ENCODE data around the gene WRAP53. TPM values are rescaled to one million over a fixed set of nuclear protein-coding genes. Genes with fewer than 3 reads are reported as not detected.

Gene WRAP53
- polyA plus RNA-seq, 3 donors = 6.3 to 9.8 (median 9.1) TPM

GRCh38 chr17:7673239-7673638, 15.0 kb upstream of the WRAP53 start:
- no CpG with 5 or more reads among the region's 2 CpGs for WGBS (ENCODE audit: insufficient coverage)
- Histone ChIP-seq H3K9me3 (replicated peaks in 1 of 2; ENCODE audit: control insufficient read depth in 1 of 2, insufficient read depth in 1 of 2, low read length in 2 of 2) (peaks cover 10 to 16% of the 10 kb centered on the region in 2 donors), H2AFZ (ENCODE audit: insufficient read depth, low read depth, low read length, poor library complexity, severe bottlenecking) (no peak overlapping the region), H4K20me1 (ENCODE audit: insufficient read depth, low read length) (peaks cover 21% of the 10 kb centered on the region), H3K4me3 (replicated peaks in 1 of 3; ENCODE audit: low read depth in 2 of 3, low read length in 3 of 3) (no peak overlapping the region), H3K27ac (ENCODE audit: low read depth in 1 of 2, low read length in 2 of 2) (no peak overlapping the region), H3K27me3 (ENCODE audit: control insufficient read depth in 2 of 2, insufficient read depth in 2 of 2, low read length in 2 of 2) (no peaks in the 10 kb centered on the region), H3K9ac (ENCODE audit: insufficient read depth, low read length, poor library complexity, severe bottlenecking) (no peak overlapping the region), H3K4me1 (ENCODE audit: control insufficient read depth in 1 of 2, insufficient read depth in 2 of 2, low read length in 2 of 2) (no peaks in the 10 kb centered on the region), H3K36me3 (replicated peaks in 1 of 2; ENCODE audit: control insufficient read depth in 1 of 2, insufficient read depth in 2 of 2, low read length in 2 of 2) (peaks cover 69 to 84% of the 10 kb centered on the region in 2 donors), H3K79me2 (ENCODE audit: insufficient read depth, low read length) (no peaks in the 10 kb centered on the region), H3K4me2 (replicated peaks; ENCODE audit: extremely low read depth, low read length, poor library complexity, severe bottlenecking) (no peak overlapping the region)
- peak; percentile 21 to 40 (median 33) for DNase-seq
- Mint-ChIP-seq H3K4me1 (no peaks in the 10 kb centered on the region), H3K27me3 (ENCODE audit: low read depth in 3 of 3) (peaks cover 0 to 3% (median 0%) of the 10 kb centered on the region in 3 donors), H3K4me3 (no peak overlapping the region), H3K36me3 (peaks cover 72 to 89% of the 10 kb centered on the region in 2 donors), H3K27ac (peak overlapping the region in 1 of 7 donors; percentile 59), H3K9me3 (peaks cover 9 to 23% (median 14%) of the 10 kb centered on the region in 7 donors)
- TF ChIP-seq CTCF (IDR thresholded peaks at IDR 0.05) = peak; percentile 56
- intact Hi-C loops (cut with micrococcal nuclease) = no loop called here

- no peak overlapping the region for H3K9ac ChIP-seq (ENCODE audit: insufficient read depth, low read length, poor library complexity, severe bottlenecking)
- peaks cover 28% of the 10 kb centered on the region for H4K20me1 ChIP-seq (ENCODE audit: insufficient read depth, low read length)
- H3K4me1 Mint-ChIP-seq = no peaks in the 10 kb centered on the region
- peaks cover 7% of the 10 kb centered on the region for H3K79me2 ChIP-seq (ENCODE audit: insufficient read depth, low read length)
- H3K36me3 ChIP-seq (replicated peaks in 1 of 2; ENCODE audit: control insufficient read depth in 1 of 2, insufficient read depth in 2 of 2, low read length in 2 of 2) = peaks cover 52 to 67% of the 10 kb centered on the region in 2 donors
- no peak for TF ChIP-seq CTCF (IDR thresholded peaks at IDR 0.05)
- H3K9me3 Mint-ChIP-seq = peaks cover 9 to 23% (median 14%) of the 10 kb centered on the region in 7 donors
- WGBS (ENCODE audit: insufficient coverage) = over 99% methylated on average over 12 of the region's 14 CpGs
- no peak overlapping the region for H3K27ac ChIP-seq (ENCODE audit: low read depth in 1 of 2, low read length in 2 of 2)
- peaks cover 57 to 75% of the 10 kb centered on the region in 2 donors for H3K36me3 Mint-ChIP-seq
- no peak for DNase-seq
- peak overlapping the region in 1 of 7 donors; percentile 15 for H3K27ac Mint-ChIP-seq
- peaks cover 10 to 16% of the 10 kb centered on the region in 2 donors for H3K9me3 ChIP-seq (replicated peaks in 1 of 2; ENCODE audit: control insufficient read depth in 1 of 2, insufficient read depth in 1 of 2, low read length in 2 of 2)
- no peaks in the 10 kb centered on the region for H3K27me3 ChIP-seq (ENCODE audit: control insufficient read depth in 2 of 2, insufficient read depth in 2 of 2, low read length in 2 of 2)
- H2AFZ ChIP-seq (ENCODE audit: insufficient read depth, low read depth, low read length, poor library complexity, severe bottlenecking) = no peak overlapping the region
- no peak overlapping the region for H3K4me2 ChIP-seq (replicated peaks; ENCODE audit: extremely low read depth, low read length, poor library complexity, severe bottlenecking)
- no peaks in the 10 kb centered on the region for H3K4me1 ChIP-seq (ENCODE audit: control insufficient read depth in 1 of 2, insufficient read depth in 2 of 2, low read length in 2 of 2)
- H3K4me3 ChIP-seq (replicated peaks in 1 of 3; ENCODE audit: low read depth in 2 of 3, low read length in 3 of 3) = no peak overlapping the region
- intact Hi-C loops (cut with micrococcal nuclease) = no loop called here
- H3K27me3 Mint-ChIP-seq (ENCODE audit: low read depth in 3 of 3) = peaks cover 0 to 3% (median 0%) of the 10 kb centered on the region in 3 donors
- H3K4me3 Mint-ChIP-seq = no peak overlapping the region
Observed at GRCh38 chr17:7674934-7675333, 13.3 kb upstream of the WRAP53 start.

All from CD14-positive monocyte (primary cell).